ENCODE measurements around the gene RUVBL1.

- TF ChIP-seq POLR2AphosphoS5 (IDR thresholded peaks at IDR 0.05; ENCODE audit: low read depth, low read length) (peak; percentile 57; the same call in 1 of the 2 replicates), POLR2A (IDR thresholded peaks at IDR 0.05; ENCODE audit: low read depth, low read length) (no peak; the same call in 1 of the 2 replicates)
Observed at GRCh38 chr3:128068156-128068620, 55.4 kb downstream of the RUVBL1 start.

Measured in GM12892 (cell line).